Type B pancreatic cell (in vitro differentiated cells): Measurements from ENCODE around the gene NOTCH1. TPM values are rescaled to one million over a fixed set of nuclear protein-coding genes. Genes with fewer than 3 reads are reported as not detected.

Experiments used
- DNase-seq: peaks from one replicate; pipeline ENCODE4 v3.0.0; 2021; ENCODE audit warnings: mixed read lengths; ENCODE audit not compliant: unreplicated experiment; ENCODE audit errors: extremely low spot score
- H3K27ac Mint-ChIP-seq: 2 replicates; pipeline ENCODE4 v1.8.0; 2021; ENCODE audit warnings: mild to moderate bottlenecking, mixed read lengths
- H3K27me3 Mint-ChIP-seq: 2 replicates; pipeline ENCODE4 v1.8.0; 2021; ENCODE audit warnings: mixed read lengths
- H3K36me3 Mint-ChIP-seq: 2 replicates; pipeline ENCODE4 v1.8.0; 2021; ENCODE audit warnings: mixed read lengths
- H3K4me1 Mint-ChIP-seq: one replicate; pipeline ENCODE4 v1.8.0; 2021; ENCODE audit warnings: mixed read lengths; ENCODE audit not compliant: unreplicated experiment
- H3K4me3 Mint-ChIP-seq: 2 replicates; pipeline ENCODE4 v1.8.0; 2021; ENCODE audit warnings: mild to moderate bottlenecking, mixed read lengths
- H3K9me3 Mint-ChIP-seq: 2 replicates; pipeline ENCODE4 v1.8.0; 2021; ENCODE audit warnings: mixed read lengths
- total RNA-seq: library from RNA; stranded (reverse); gene quantifications from 2 replicates; pipeline ENCODE4 v1.2.1, GENCODE V29; 2021; ENCODE audit warnings: low replicate concordance
- TF ChIP-seq, protein P1 (sequence below): fragments of 200-600 bp; sonication (generic); conservative IDR thresholded peaks from 2 replicates; pipeline ENCODE4 v1.5.0; 2021; ENCODE audit warnings: antibody characterized with exemption, mild to moderate bottlenecking

Gene NOTCH1
- total RNA-seq, 1 donor from 2014 or later = 53.1 TPM

- peak within 1 kb of the TSS; percentile 95 for H3K27ac Mint-ChIP-seq
- H3K4me1 Mint-ChIP-seq = peaks cover 19% of the 10 kb centered on the region
- peak; percentile 100 for DNase-seq
- H3K36me3 Mint-ChIP-seq = no peaks in the 10 kb centered on the region
- no peaks in the 10 kb centered on the region for H3K9me3 Mint-ChIP-seq
- peak within 1 kb of the TSS; percentile 96 for H3K4me3 Mint-ChIP-seq
- TF ChIP-seq, protein P1, sequence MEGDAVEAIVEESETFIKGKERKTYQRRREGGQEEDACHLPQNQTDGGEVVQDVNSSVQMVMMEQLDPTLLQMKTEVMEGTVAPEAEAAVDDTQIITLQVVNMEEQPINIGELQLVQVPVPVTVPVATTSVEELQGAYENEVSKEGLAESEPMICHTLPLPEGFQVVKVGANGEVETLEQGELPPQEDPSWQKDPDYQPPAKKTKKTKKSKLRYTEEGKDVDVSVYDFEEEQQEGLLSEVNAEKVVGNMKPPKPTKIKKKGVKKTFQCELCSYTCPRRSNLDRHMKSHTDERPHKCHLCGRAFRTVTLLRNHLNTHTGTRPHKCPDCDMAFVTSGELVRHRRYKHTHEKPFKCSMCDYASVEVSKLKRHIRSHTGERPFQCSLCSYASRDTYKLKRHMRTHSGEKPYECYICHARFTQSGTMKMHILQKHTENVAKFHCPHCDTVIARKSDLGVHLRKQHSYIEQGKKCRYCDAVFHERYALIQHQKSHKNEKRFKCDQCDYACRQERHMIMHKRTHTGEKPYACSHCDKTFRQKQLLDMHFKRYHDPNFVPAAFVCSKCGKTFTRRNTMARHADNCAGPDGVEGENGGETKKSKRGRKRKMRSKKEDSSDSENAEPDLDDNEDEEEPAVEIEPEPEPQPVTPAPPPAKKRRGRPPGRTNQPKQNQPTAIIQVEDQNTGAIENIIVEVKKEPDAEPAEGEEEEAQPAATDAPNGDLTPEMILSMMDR = no peak
- H3K27me3 Mint-ChIP-seq = no peaks in the 10 kb centered on the region
Measured at GRCh38 chr9:136482793-136483588, 62.9 kb downstream of the NOTCH1 start, which contains the start of gene SEC16A. Gene SEC16A (minus strand): TSS chr9:136483040. CDS start chr9:136477615, 5,425 bp downstream.

GRCh38 chr9:136482046-136482792, 63.6 kb downstream of the NOTCH1 start:
- TF ChIP-seq, protein P1 = no peak
- Mint-ChIP-seq H3K4me3 (peak overlapping the region; percentile 93), H3K27me3 (no peaks in the 10 kb centered on the region), H3K36me3 (no peaks in the 10 kb centered on the region), H3K9me3 (no peaks in the 10 kb centered on the region), H3K27ac (peak overlapping the region; percentile 95), H3K4me1 (peaks cover 19% of the 10 kb centered on the region)
- no peak for DNase-seq

- Mint-ChIP-seq H3K27me3 (no peaks in the 10 kb centered on the region), H3K4me1 (peaks cover 19% of the 10 kb centered on the region), H3K9me3 (no peaks in the 10 kb centered on the region), H3K27ac (peak overlapping the region; percentile 95), H3K4me3 (peak overlapping the region; percentile 93), H3K36me3 (no peaks in the 10 kb centered on the region)
- TF ChIP-seq, protein P1 = no peak
- no peak for DNase-seq
Measured at GRCh38 chr9:136481558-136481957, 64.3 kb downstream of the NOTCH1 start.

DNA sequence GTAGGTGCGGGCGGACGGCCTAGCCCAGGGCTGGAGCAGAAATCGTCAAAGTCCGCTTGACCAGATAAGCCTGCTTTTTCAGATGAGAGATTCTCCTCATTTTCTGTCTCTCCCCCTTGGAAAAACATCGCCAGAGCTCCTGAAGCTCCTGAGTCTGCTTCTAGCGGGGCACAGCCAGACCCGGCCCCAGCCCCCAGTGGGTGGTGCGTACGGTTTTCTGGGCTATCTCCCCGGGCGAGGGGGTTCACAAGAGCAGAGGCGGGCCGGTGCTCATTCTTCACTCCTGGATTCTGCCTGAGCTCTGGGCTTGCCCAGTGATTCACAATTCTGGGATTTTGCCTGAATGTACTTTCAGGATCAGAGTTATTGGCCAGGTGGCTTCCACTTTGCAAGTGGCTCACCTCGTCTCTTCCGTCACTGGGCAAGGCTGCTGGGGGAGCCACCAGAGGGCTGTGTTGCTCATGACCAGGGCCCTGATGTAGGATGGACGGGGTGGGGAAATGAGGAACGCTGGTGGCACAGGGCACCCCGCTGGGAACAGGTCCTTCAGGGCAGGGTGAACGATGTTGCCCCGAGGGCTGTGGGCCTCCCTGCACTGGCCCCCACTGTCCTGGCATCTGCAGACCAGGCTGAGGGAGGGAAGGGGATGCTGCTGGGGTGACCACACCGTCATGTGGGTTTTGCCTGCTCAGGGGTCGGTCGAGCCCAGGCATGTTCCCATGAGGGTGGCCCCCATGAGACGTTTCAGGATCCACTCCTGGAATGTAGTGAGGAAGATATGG, 69.3 kb downstream of the NOTCH1 start:
- H3K36me3 Mint-ChIP-seq = no peaks in the 10 kb centered on the region
- H3K4me1 Mint-ChIP-seq = peaks cover 13% of the 10 kb centered on the region
- H3K27me3 Mint-ChIP-seq = no peaks in the 10 kb centered on the region
- DNase-seq = no peak
- no peaks in the 10 kb centered on the region for H3K9me3 Mint-ChIP-seq
- H3K27ac Mint-ChIP-seq = no peak overlapping the region
- no peak overlapping the region for H3K4me3 Mint-ChIP-seq
- TF ChIP-seq, protein P1 = no peak
